ENCODE results near the gene MAPK9. TPM values are rescaled to one million over a fixed set of nuclear protein-coding genes. Genes with fewer than 3 reads are reported as not detected.

MAPK9 gene
- total RNA-seq, 1 experiment from 2014 or later = 43.4 TPM

- no peak for TF ChIP-seq SP1 (IDR thresholded peaks at IDR 0.05; ENCODE audit: low read depth)
These were observed 83.8 kb downstream of the MAPK9 start (continued) for GRCh38 chr5:180208038-180208434.

DNA sequence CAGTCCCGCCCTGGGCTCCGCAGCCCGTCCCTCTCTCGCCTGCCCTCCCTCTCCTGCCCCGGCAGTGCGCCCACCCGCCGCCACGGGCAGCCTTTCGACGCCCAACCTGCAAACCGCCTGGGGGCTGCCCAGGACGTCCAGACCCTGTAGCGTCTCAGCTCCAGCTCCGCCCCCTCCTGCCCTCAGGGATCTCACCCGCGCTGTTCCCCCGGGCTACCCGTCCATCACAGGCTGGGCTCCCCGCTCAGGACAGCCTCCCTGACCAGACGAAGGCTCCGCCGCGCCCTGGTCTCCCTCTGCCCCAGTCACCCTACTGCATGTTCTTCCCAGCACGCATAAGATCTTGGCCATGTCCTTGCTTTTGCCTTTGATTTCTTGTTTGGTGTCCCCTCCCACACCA lies 84.3 kb downstream of the MAPK9 start:
- Histone ChIP-seq H3K27me3 (ENCODE audit: insufficient read depth, low read length) (no peaks in the 10 kb centered on the region), H3K4me1 (ENCODE audit: control insufficient read depth in 1 of 2, insufficient read depth in 2 of 2, low read length in 2 of 2) (peaks cover 5 to 14% of the 10 kb centered on the region in 2 experiments; a peak in 3 of 4 replicates), H2AFZ (ENCODE audit: low read depth, low read length, poor library complexity, severe bottlenecking) (no peak overlapping the region), H4K20me1 (ENCODE audit: insufficient read depth) (no peaks in the 10 kb centered on the region), H3K4me3 (replicated peaks in 1 of 2; ENCODE audit: low read depth in 1 of 2, low read length in 2 of 2) (no peak overlapping the region), H3K27ac (ENCODE audit: low read depth, low read length) (no peak overlapping the region), H3K9me3 (ENCODE audit: control insufficient read depth in 1 of 2, insufficient read depth in 1 of 2, low read depth in 1 of 2, low read length in 2 of 2) (no peaks in the 10 kb centered on the region), H3K4me2 (ENCODE audit: low read length) (peak overlapping the region; percentile 89), H3K36me3 (ENCODE audit: control insufficient read depth in 1 of 2, insufficient read depth in 2 of 2, low read length in 2 of 2) (no peaks in the 10 kb centered on the region), H3K9me2 (ENCODE audit: insufficient read depth) (no peaks in the 10 kb centered on the region), H3K79me2 (ENCODE audit: insufficient read depth, low read length) (no peaks in the 10 kb centered on the region), H3K9ac (ENCODE audit: low read length) (no peak overlapping the region)
- ChIA-PET POLR2A (no interaction called here), CTCF (interaction anchor here (1.3 to 1.9 kb wide), 2 partner anchors 10 to 264 kb away, joined by 3 to 4 read pairs; no protein-coding TSS in a partner anchor), RAD21 (ENCODE audit: low non-redundant PET in 1 of 2, low total read pairs in 2 of 2, uncharacterized antibody in 2 of 2, unreplicated experiment in 2 of 2) (no interaction called here)
- BruUV-seq (replicated peaks) = no TSS peak
- ATAC-seq (no peak), DNase-seq (ENCODE audit: low read depth, low spot score) (no peak)
- TF ChIP-seq YY1 (IDR thresholded peaks at IDR 0.05; ENCODE audit: extremely low read depth, insufficient replicate concordance, low read depth, low read length) = no peak
- no peak for TF ChIP-seq SP1 (IDR thresholded peaks at IDR 0.05; ENCODE audit: low read depth)
- no peak for TF ChIP-seq ZFX (IDR thresholded peaks at IDR 0.05)
- no peak for TF ChIP-seq SRF (IDR thresholded peaks at IDR 0.05; ENCODE audit: low read depth)
- no peak for TF ChIP-seq POLR2AphosphoS5 (IDR thresholded peaks at IDR 0.05; ENCODE audit: low read depth, low read length)
- no peak for TF ChIP-seq ZBTB33 (IDR thresholded peaks at IDR 0.05; ENCODE audit: extremely low read depth, insufficient replicate concordance, low read length)
- intact Hi-C loops (cut with micrococcal nuclease) = loop anchor here (10.0 kb wide), 1 partner anchor 267 kb away; no protein-coding TSS in a partner anchor

All from HCT116 (cell line).